Right lobe of liver (tissue), 4 donors: Measurements from ENCODE around the gene KRTAP2-2.

Source experiments
- POLR2A ChIP-seq: fragments of 450-650 bp; IDR thresholded peaks from one replicate; pipeline ENCODE4 v1.6.1; 2017; ENCODE audit warnings: antibody characterized with exemption, mild to moderate bottlenecking
- TF ChIP-seq, protein P1 (sequence below), 4 donors: fragments of 200-600 bp in 3 of 4; fragments of 450-650 bp in 1 of 4; IDR thresholded peaks; one replicate each; pipeline versions ENCODE4 v1.5.1 to v1.8.0; 2016 to 2022; ENCODE audit warnings: antibody characterized with exemption in 4 of 4, mild to moderate bottlenecking in 2 of 4
- donor health status: DM: no; HTN: no; CAD: no.
- donor health status: DM: no; HTN: no; CAD: no.
- donor health status: DM: no; HTN: yes; CAD: no.

DNA sequence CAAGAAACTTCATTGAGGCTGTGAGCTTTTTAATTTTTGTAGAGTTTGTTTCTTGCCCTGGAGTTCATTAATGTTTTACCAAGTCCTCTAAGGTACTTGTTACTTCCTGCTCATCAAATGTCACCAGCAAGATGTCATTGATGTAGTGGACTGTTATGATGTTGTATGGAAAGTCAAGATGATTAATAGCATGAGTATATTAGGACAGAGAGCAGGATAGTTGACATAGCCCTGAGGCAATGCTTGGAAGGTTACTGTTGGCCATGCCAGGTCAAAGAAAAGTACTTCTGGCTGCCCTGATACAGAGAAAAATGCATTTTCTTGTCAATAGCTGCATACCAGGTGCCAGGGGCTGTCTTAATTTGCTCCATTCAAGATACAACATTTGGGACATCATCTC, 34.7 kb downstream of the KRTAP2-2 start:
- TF ChIP-seq POLR2A: no peak
- TF ChIP-seq, protein P1, sequence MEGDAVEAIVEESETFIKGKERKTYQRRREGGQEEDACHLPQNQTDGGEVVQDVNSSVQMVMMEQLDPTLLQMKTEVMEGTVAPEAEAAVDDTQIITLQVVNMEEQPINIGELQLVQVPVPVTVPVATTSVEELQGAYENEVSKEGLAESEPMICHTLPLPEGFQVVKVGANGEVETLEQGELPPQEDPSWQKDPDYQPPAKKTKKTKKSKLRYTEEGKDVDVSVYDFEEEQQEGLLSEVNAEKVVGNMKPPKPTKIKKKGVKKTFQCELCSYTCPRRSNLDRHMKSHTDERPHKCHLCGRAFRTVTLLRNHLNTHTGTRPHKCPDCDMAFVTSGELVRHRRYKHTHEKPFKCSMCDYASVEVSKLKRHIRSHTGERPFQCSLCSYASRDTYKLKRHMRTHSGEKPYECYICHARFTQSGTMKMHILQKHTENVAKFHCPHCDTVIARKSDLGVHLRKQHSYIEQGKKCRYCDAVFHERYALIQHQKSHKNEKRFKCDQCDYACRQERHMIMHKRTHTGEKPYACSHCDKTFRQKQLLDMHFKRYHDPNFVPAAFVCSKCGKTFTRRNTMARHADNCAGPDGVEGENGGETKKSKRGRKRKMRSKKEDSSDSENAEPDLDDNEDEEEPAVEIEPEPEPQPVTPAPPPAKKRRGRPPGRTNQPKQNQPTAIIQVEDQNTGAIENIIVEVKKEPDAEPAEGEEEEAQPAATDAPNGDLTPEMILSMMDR (IDR thresholded peaks at IDR 0.05): no peak
